GM19351 (cell line): ENCODE measurements around the gene OSBPL3.
A peak's percentile ranks its signal among the peaks of the same experiment; 100 is the strongest.

Experiments
- ATAC-seq: cut with Tn5 transposase; IDR thresholded peaks from one replicate; pipeline ENCODE4 v1.9.1; 2021; ENCODE audit warnings: mild to moderate bottlenecking, moderate library complexity; ENCODE audit not compliant: unreplicated experiment

Gene OSBPL3

GRCh38 chr7:24769014-24769830 is 210.8 kb downstream of the OSBPL3 start:
- peak; percentile 43 for ATAC-seq

GRCh38 chr7:24767878-24768569 is 212.0 kb downstream of the OSBPL3 start:
- no peak for ATAC-seq

- ATAC-seq: no peak
Measured at GRCh38 chr7:24764972-24765744, 214.8 kb downstream of the OSBPL3 start.

- ATAC-seq: no peak
Measured at GRCh38 chr7:24764011-24764410, 216.0 kb downstream of the OSBPL3 start.

GRCh38 chr7:24763303-24763901 is 216.6 kb downstream of the OSBPL3 start:
- ATAC-seq: no peak

- ATAC-seq: no peak
Measured at GRCh38 chr7:24762771-24763170, 217.2 kb downstream of the OSBPL3 start.

- no peak for ATAC-seq
Measured at GRCh38 chr7:24760968-24761367, 219.0 kb downstream of the OSBPL3 start.

GRCh38 chr7:24757353-24758275 is 222.4 kb downstream of the OSBPL3 start, which contains the start of gene GSDME:
Gene GSDME (minus strand): TSS chr7:24757464. CDS start chr7:24749774, 7,690 bp downstream.
- ATAC-seq: peak; percentile 60

GRCh38 chr7:24756545-24757352 is 223.2 kb downstream of the OSBPL3 start:
- ATAC-seq: no peak

- ATAC-seq: peak; percentile 65
Measured at GRCh38 chr7:24755541-24756407, 224.2 kb downstream of the OSBPL3 start.

GRCh38 chr7:24754906-24755506 is 225.0 kb downstream of the OSBPL3 start:
- no peak for ATAC-seq

- no peak for ATAC-seq
Measured at GRCh38 chr7:24752073-24752800, 227.7 kb downstream of the OSBPL3 start.

GRCh38 chr7:24751484-24751883 is 228.5 kb downstream of the OSBPL3 start:
- no peak for ATAC-seq

GRCh38 chr7:24750441-24751055 is 229.4 kb downstream of the OSBPL3 start:
- ATAC-seq: no peak

- ATAC-seq: no peak
Measured at GRCh38 chr7:24748521-24748920, 231.5 kb downstream of the OSBPL3 start.
